Endothelial cell of umbilical vein (primary cell): ENCODE measurements around the gene TSTD2. TPM values are rescaled to one million over a fixed set of nuclear protein-coding genes. Genes with fewer than 3 reads are reported as not detected.

Source experiments
- BruUV-seq: library from RNA; stranded (reverse); fragments of 400-500 nt; replicated peaks from 2 replicates; lab custom pipeline; 2021; lab: Mats Ljungman, UMichigan
- CTCF ChIA-PET: fragments of 300-600, 350-600 bp; sonication (Branson Sonifier 250); formaldehyde crosslinking; loops from one replicate; lab custom pipeline; 2021; ENCODE audit warnings: antibody characterized with exemption, inconsistent platforms; lab: Charles Lee
- POLR2A ChIA-PET: fragments of 300-600, 350-600 bp; sonication (Branson Sonifier 250); formaldehyde crosslinking; loops from one replicate; lab custom pipeline; 2021; ENCODE audit warnings: antibody characterized with exemption, inconsistent platforms; lab: Charles Lee
- DNase-seq: peaks from one replicate; pipeline ENCODE4 v3.0.0-alpha.2; 2011; ENCODE audit warnings: low read depth, low spot score
- FAIRE-seq: peaks from 2 replicates; lab custom pipeline; 2011; peaks lifted over from hg19 to GRCh38; lab: Jason Lieb, UNC
- H2AFZ ChIP-seq: 2 replicates; pipeline ENCODE4 v1.6.0; 2012; ENCODE audit warnings: low read depth, low read length, control low read depth, inconsistent platforms
- H3K27ac ChIP-seq: 2 replicates; pipeline ENCODE4 v1.5.1; 2011; ENCODE audit warnings: low read depth, mild to moderate bottlenecking, control low read depth, low read length, moderate library complexity; ENCODE audit not compliant: insufficient read depth
- H3K27me3 ChIP-seq, 2 experiments: 2 replicates each; pipeline versions ENCODE4 v1.6.0 to v1.6.1; 2011; ENCODE audit warnings: low read length in 2 of 2, mixed read lengths in 1 of 2; ENCODE audit not compliant: control insufficient read depth in 2 of 2, insufficient read depth in 2 of 2
- H3K36me3 ChIP-seq, 2 experiments: 2 replicates in 1 of 2; 3 replicates in 1 of 2; pipeline ENCODE4 v1.5.1; 2011; ENCODE audit warnings: low read length in 2 of 2, mild to moderate bottlenecking in 1 of 2, moderate library complexity in 1 of 2; ENCODE audit not compliant: control insufficient read depth in 2 of 2, insufficient read depth in 2 of 2; ENCODE audit errors: extremely low read depth in 1 of 2
- H3K4me1 ChIP-seq: 3 replicates; pipeline ENCODE4 v1.5.1; 2011; ENCODE audit warnings: mild to moderate bottlenecking, low read length; ENCODE audit not compliant: control insufficient read depth, insufficient read depth; ENCODE audit errors: extremely low read depth
- H3K4me2 ChIP-seq: 2 replicates; pipeline ENCODE4 v1.6.1; 2011; ENCODE audit warnings: low read length, control low read depth, mixed read lengths; ENCODE audit not compliant: insufficient read depth
- H3K4me3 ChIP-seq, 3 experiments: fragments of 200-600 bp in 1 of 3; sonication (generic), shearing (Covaris generic) in 1 of 3; replicated peaks in 1 of 3; 2 replicates each; pipeline ENCODE4 v1.5.1; 2011 to 2016; ENCODE audit warnings: control low read depth in 3 of 3, low read length in 3 of 3, mild to moderate bottlenecking in 2 of 3, inconsistent platforms in 1 of 3, low read depth in 1 of 3, moderate library complexity in 1 of 3; ENCODE audit not compliant: insufficient read depth in 1 of 3
- H3K79me2 ChIP-seq: 2 replicates; pipeline ENCODE4 v1.6.0; 2012; ENCODE audit warnings: low read length, inconsistent platforms; ENCODE audit not compliant: control insufficient read depth, insufficient read depth
- H3K9ac ChIP-seq: replicated peaks from 2 replicates; pipeline ENCODE3; 2011; ENCODE audit warnings: low read length, control low read depth; ENCODE audit not compliant: insufficient read depth; ENCODE audit errors: extremely low read depth
- H3K9me1 ChIP-seq: replicated peaks from 3 replicates; pipeline ENCODE4 v1.6.0; 2011; ENCODE audit warnings: mild to moderate bottlenecking, low read length; ENCODE audit not compliant: control insufficient read depth, insufficient read depth; ENCODE audit errors: extremely low read depth
- H3K9me3 ChIP-seq: replicated peaks from 2 replicates; pipeline ENCODE4 v1.5.1; 2012; ENCODE audit warnings: low read length, inconsistent platforms; ENCODE audit not compliant: control insufficient read depth, insufficient read depth
- H4K20me1 ChIP-seq: replicated peaks from 2 replicates; pipeline ENCODE3; 2011; ENCODE audit warnings: mild to moderate bottlenecking, low read length; ENCODE audit not compliant: control insufficient read depth, insufficient read depth; ENCODE audit errors: extremely low read depth
- CTCF ChIP-seq, 2 donors: IDR thresholded peaks; 1 replicate in 1 of 2; 2 replicates in 1 of 2; pipeline ENCODE4 v1.5.1; 2011; ENCODE audit warnings: low read length in 2 of 2, mild to moderate bottlenecking in 2 of 2, moderate library complexity in 2 of 2, control low read depth in 1 of 2, inconsistent platforms in 1 of 2, low read depth in 1 of 2; ENCODE audit not compliant: insufficient read depth in 1 of 2; ENCODE audit errors: extremely low read depth in 1 of 2
- EZH2 ChIP-seq: IDR thresholded peaks from 2 replicates; pipeline ENCODE4 v1.6.1; 2012; ENCODE audit warnings: borderline replicate concordance, low read depth, mild to moderate bottlenecking, moderate library complexity, low read length, inconsistent platforms; ENCODE audit not compliant: severe bottlenecking
- FOS ChIP-seq: IDR thresholded peaks from 2 replicates; pipeline ENCODE4 v1.6.1; 2011; ENCODE audit warnings: mild to moderate bottlenecking, low read length, moderate library complexity, borderline replicate concordance; ENCODE audit not compliant: insufficient read depth
- GATA2 ChIP-seq: IDR thresholded peaks from 2 replicates; pipeline ENCODE4 v1.7.0; 2011; ENCODE audit warnings: low read depth, mild to moderate bottlenecking, moderate library complexity, mixed read lengths, low read length; ENCODE audit not compliant: insufficient read length, insufficient read depth
- JUN ChIP-seq: IDR thresholded peaks from 2 replicates; pipeline ENCODE4 v1.6.1; 2011; ENCODE audit warnings: borderline replicate concordance, low read depth; ENCODE audit not compliant: insufficient read length, insufficient read depth
- MAX ChIP-seq: IDR thresholded peaks from 2 replicates; pipeline ENCODE4 v1.6.1; 2011; ENCODE audit not compliant: insufficient read depth, insufficient read length
- MYC ChIP-seq: IDR thresholded peaks from one replicate; pipeline ENCODE4 v1.6.1; 2011; ENCODE audit warnings: mild to moderate bottlenecking, low read depth, low read length
- POLR2A ChIP-seq: IDR thresholded peaks from 2 replicates; pipeline ENCODE4 v1.6.1; 2012; ENCODE audit warnings: low read depth, mild to moderate bottlenecking, control low read depth, low read length
- POLR2AphosphoS5 ChIP-seq: IDR thresholded peaks from 2 replicates; pipeline ENCODE4 v1.6.1; 2012; ENCODE audit warnings: low read depth, mild to moderate bottlenecking, control low read depth, low read length, moderate library complexity; ENCODE audit not compliant: insufficient read depth
- dilution Hi-C: fragments of 300-500 bp; cut with MboI; formaldehyde crosslinking; loops from one replicate; pipeline ENCODE4 v1.15.0; 2019; ENCODE audit warnings: low sequenced_read_pairs; ENCODE audit not compliant: extremely low pct_ligation_motif_present
- intact Hi-C: fragments of 100-400 bp; cut with micrococcal nuclease; formaldehyde crosslinking; loops from one replicate; pipeline ENCODE4 v1.10.0; 2022
- polyA plus RNA-seq, 4 experiments: library from polyadenylated mRNA; depleted of rRNA in 3 of 4; stranded (reverse) in 3 of 4; unstranded in 1 of 4; fragments of >200 nt; gene quantifications; 2 replicates each; pipeline versions ENCODE4 v1.2.1 to v1.2.3, GENCODE V29; 2011 to 2012; ENCODE audit warnings: missing spikeins in 1 of 4
- total RNA-seq: library from RNA; stranded (reverse); gene quantifications from 2 replicates; pipeline ENCODE4 v1.2.3, GENCODE V29; 2021

Gene TSTD2
- total and polyA plus RNA-seq, 2 donors (not counting 3 experiments of a cell fraction or from before 2014, with no cell fraction given): 13.7 to 15.9 TPM

- dilution Hi-C loops: no loop called here
- CTCF ChIA-PET: no interaction called here
- POLR2A ChIA-PET: no interaction called here
These were observed 59.6 kb downstream of the TSTD2 start for GRCh38 chr9:97573482-97574073.

GRCh38 chr9:97572892-97573365, 60.2 kb downstream of the TSTD2 start:
- H3K4me2 ChIP-seq: no peak overlapping the region
- intact Hi-C loops: no loop called here
- H2AFZ ChIP-seq: no peak overlapping the region
- H3K9me1 ChIP-seq: no peaks in the 10 kb centered on the region
- TF ChIP-seq EZH2 (no peak), POLR2AphosphoS5 (no peak), MYC (no peak), FOS (no peak), POLR2A (no peak), CTCF (IDR thresholded peaks at IDR 0.05; ENCODE audit: extremely low read depth in 1 of 2, insufficient read depth in 1 of 2, low read depth in 1 of 2, low read length in 2 of 2) (no peak), MAX (no peak), GATA2 (no peak), JUN (no peak)
- no TSS peak for BruUV-seq
- H3K9me3 ChIP-seq: no peaks in the 10 kb centered on the region
- H3K4me3 ChIP-seq: no peak overlapping the region
- no peak for DNase-seq
- no peaks in the 10 kb centered on the region for H3K36me3 ChIP-seq
- no peaks in the 10 kb centered on the region for H3K79me2 ChIP-seq
- no peaks in the 10 kb centered on the region for H4K20me1 ChIP-seq
- H3K27me3 ChIP-seq: peaks cover 3 to 12% of the 10 kb centered on the region in 2 experiments
- H3K4me1 ChIP-seq: no peaks in the 10 kb centered on the region
- H3K9ac ChIP-seq: no peak overlapping the region
- ChIA-PET POLR2A (no interaction called here), CTCF (interaction anchor here (0.6 kb wide), 1 partner anchor 19 kb away, joined by 3 read pairs; no protein-coding TSS in a partner anchor)
- dilution Hi-C loops: no loop called here
- FAIRE-seq: no peak
- H3K27ac ChIP-seq: no peak overlapping the region

More at GRCh38 chr9:97573482-97574073, 59.6 kb downstream of the TSTD2 start:
- no peak overlapping the region for H3K4me2 ChIP-seq
- no peaks in the 10 kb centered on the region for H4K20me1 ChIP-seq
- no peak overlapping the region for H3K9ac ChIP-seq
- no peaks in the 10 kb centered on the region for H3K9me1 ChIP-seq
- no peaks in the 10 kb centered on the region for H3K9me3 ChIP-seq
- intact Hi-C loops: no loop called here
- no peak for TF ChIP-seq MAX
- BruUV-seq: no TSS peak
- H3K36me3 ChIP-seq: no peaks in the 10 kb centered on the region
- H3K27me3 ChIP-seq: peaks cover 3 to 12% of the 10 kb centered on the region in 2 experiments
- H2AFZ ChIP-seq: no peak overlapping the region
- DNase-seq (no peak), FAIRE-seq (no peak)
- H3K4me3 ChIP-seq: no peak overlapping the region
- no peaks in the 10 kb centered on the region for H3K4me1 ChIP-seq
- no peaks in the 10 kb centered on the region for H3K79me2 ChIP-seq
- H3K27ac ChIP-seq: no peak overlapping the region
